Activated T-cell treated with anti-CD3 and anti-CD28 coated beads, Interleukin-2, amount 50 U/mL, for 24 hours (primary cell): Measurements from ENCODE around the gene TTC9C.

Source experiments
- DNase-seq: peaks from one replicate; pipeline ENCODE4 v3.0.0-alpha.2; 2020
- H3K27ac Mint-ChIP-seq: 2 replicates; pipeline ENCODE4 v1.8.0; 2020; ENCODE audit warnings: mild to moderate bottlenecking, mixed read lengths
- H3K27me3 Mint-ChIP-seq: 2 replicates; pipeline ENCODE4 v1.8.0; 2020; ENCODE audit warnings: mixed read lengths
- H3K36me3 Mint-ChIP-seq: 2 replicates; pipeline ENCODE4 v1.8.0; 2020; ENCODE audit warnings: low read depth, mixed read lengths
- H3K4me1 Mint-ChIP-seq: 2 replicates; pipeline ENCODE4 v1.8.0; 2020; ENCODE audit warnings: low read depth, mixed read lengths
- H3K4me3 Mint-ChIP-seq: 2 replicates; pipeline ENCODE4 v1.8.0; 2020; ENCODE audit warnings: mild to moderate bottlenecking, moderate library complexity, mixed read lengths
- H3K9me3 Mint-ChIP-seq: 2 replicates; pipeline ENCODE4 v1.8.0; 2020; ENCODE audit warnings: mixed read lengths

TTC9C gene

DNA sequence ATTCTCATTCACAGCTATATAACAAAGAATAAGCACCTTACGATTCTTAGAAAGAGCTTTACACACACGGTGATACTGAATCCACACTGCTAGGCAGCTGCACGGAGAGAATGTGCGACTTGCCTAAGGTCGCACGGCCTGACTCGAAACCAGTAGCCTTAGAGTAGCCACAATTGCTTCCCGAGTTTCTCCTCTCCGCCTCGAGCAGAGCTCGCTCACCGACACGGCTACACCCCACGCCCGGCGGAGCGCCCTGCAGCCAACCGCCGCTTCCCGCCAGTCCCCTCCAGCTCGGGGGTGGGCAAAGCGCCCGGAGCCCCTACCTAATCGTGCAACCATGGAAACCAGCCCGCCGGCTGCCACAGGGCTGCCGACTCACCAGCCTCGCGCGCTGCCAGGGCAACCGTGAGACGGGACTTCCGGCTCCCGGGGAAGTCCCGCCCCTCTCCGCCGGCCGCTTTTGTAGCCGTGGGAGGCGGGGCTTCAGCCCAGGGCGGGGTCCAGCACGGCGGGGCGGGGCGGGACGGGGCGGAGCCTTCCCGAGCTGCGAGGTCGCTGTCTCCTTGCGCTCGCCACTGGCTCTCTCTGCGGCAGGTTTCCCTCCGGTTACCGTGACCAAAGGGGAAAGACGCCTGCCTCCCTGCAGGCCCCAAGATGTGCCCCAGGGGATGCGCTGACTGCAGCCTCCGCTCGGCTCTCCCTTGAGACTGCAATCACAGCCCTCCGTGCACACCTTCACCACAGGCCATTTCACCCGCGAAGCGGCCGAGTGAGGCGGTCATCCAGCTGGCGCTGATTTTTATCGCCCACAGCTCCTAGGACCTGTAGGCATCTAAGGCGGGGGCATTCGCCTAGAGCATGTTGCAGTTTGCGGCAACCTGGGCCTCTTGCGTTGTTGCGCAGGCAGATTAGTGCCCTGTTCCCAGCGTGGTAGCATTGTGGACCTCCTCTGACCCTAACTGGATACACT lies 22.1 kb upstream of the TTC9C start:
- peaks cover 61% of the 10 kb centered on the region for H3K4me1 Mint-ChIP-seq
- no peaks in the 10 kb centered on the region for H3K9me3 Mint-ChIP-seq
- DNase-seq, result peak; percentile 96
- H3K27ac Mint-ChIP-seq, result peak overlapping the region; percentile 91
- H3K4me3 Mint-ChIP-seq, result peak overlapping the region; percentile 89
- no peaks in the 10 kb centered on the region for H3K27me3 Mint-ChIP-seq
- H3K36me3 Mint-ChIP-seq, result peaks cover 79% of the 10 kb centered on the region

DNA sequence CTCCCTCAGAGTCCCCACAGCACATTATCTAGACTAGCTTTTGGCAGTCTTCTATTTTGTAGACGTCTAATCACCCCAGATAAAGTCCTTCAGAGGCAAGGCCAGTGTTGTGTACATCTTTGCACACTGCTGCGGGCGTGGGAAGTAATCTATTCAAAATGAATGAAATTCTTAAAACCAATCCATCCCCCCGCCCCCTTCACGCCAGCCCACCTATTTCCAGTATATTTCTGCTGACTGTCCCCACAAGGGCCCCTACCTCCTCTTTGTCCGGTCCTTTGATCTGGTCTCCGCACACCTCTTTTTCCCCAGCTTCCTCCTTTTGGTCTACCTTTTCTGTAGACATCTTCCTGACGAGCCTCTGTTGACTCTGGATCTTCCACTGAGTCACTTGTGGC lies 21.4 kb upstream of the TTC9C start:
- Mint-ChIP-seq H3K4me1 (peaks cover 61% of the 10 kb centered on the region), H3K36me3 (peaks cover 79% of the 10 kb centered on the region), H3K27me3 (no peaks in the 10 kb centered on the region), H3K27ac (peak overlapping the region; percentile 81), H3K9me3 (no peaks in the 10 kb centered on the region), H3K4me3 (peak overlapping the region; percentile 66)
- no peak for DNase-seq

GRCh38 chr11:62707277-62707861 lies 20.9 kb upstream of the TTC9C start, which contains the start of the genes BSCL2 and GNG3:
TSS of gene BSCL2 (minus strand) at chr11:62707424. CDS start at chr11:62707195, 229 bp downstream.
TSS of gene GNG3 (plus strand) at chr11:62707676. CDS start at chr11:62708296, 620 bp downstream.
- no peak for DNase-seq
- Mint-ChIP-seq H3K27me3 (no peaks in the 10 kb centered on the region), H3K9me3 (no peaks in the 10 kb centered on the region), H3K4me1 (peaks cover 61% of the 10 kb centered on the region), H3K36me3 (peaks cover 78% of the 10 kb centered on the region), H3K4me3 (peak within 1 kb of the TSS; percentile 82), H3K27ac (peak within 1 kb of the TSS; percentile 98)

DNA sequence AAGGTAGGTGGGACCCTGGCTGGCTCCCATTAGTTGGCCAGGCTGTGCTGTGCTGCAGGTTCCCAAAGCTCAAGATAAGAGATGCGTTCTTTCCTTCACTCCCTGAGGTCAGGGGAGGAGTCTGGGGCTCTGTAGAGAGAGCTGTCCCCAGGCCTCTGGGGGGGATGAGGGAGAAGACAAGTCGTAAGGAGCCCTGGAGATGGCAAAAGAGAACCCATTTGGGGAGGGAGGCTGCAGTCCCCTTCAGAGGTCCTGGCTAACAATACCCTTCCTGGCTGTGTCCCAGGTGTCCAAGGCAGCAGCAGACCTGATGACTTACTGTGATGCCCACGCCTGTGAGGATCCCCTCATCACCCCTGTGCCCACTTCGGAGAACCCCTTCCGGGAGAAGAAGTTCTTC lies 19.9 kb upstream of the TTC9C start:
- Mint-ChIP-seq H3K9me3 (no peaks in the 10 kb centered on the region), H3K4me1 (peaks cover 69% of the 10 kb centered on the region), H3K36me3 (peaks cover 85% of the 10 kb centered on the region), H3K27ac (peak overlapping the region; percentile 98), H3K27me3 (no peaks in the 10 kb centered on the region), H3K4me3 (peak overlapping the region; percentile 82)
- no peak for DNase-seq

DNA sequence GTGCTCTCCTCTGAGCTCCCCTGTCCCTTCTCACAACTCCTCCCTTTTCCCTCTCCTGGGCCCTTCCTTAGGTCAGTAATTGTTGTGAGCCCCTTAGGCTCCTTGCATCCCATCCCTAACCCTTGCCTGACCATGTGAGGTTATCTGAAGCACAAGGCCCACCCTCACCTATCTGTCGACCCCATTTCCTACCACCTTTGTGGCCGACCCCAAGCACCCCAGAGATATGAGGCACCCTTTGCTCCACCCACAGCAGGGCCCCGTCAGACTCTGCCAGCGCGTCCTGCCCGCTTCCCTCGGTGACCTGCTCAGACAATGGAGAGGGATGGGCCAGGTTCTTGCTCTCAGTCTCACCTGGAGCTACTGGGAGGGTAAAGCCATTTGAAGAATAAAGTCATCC lies 19.5 kb upstream of the TTC9C start:
- Mint-ChIP-seq H3K27ac (peak overlapping the region; percentile 98), H3K36me3 (peaks cover 86% of the 10 kb centered on the region), H3K4me1 (peaks cover 73% of the 10 kb centered on the region), H3K4me3 (peak overlapping the region; percentile 82), H3K27me3 (no peaks in the 10 kb centered on the region), H3K9me3 (no peaks in the 10 kb centered on the region)
- peak; percentile 67 for DNase-seq

GRCh38 chr11:62709247-62710000 lies 18.9 kb upstream of the TTC9C start:
- peaks cover 91% of the 10 kb centered on the region for H3K36me3 Mint-ChIP-seq
- no peaks in the 10 kb centered on the region for H3K27me3 Mint-ChIP-seq
- H3K4me3 Mint-ChIP-seq, result peak overlapping the region; percentile 82
- peak; percentile 93 for DNase-seq
- peak overlapping the region; percentile 98 for H3K27ac Mint-ChIP-seq
- peaks cover 79% of the 10 kb centered on the region for H3K4me1 Mint-ChIP-seq
- no peaks in the 10 kb centered on the region for H3K9me3 Mint-ChIP-seq

- Mint-ChIP-seq H3K27ac (peak overlapping the region; percentile 98), H3K4me3 (peak overlapping the region; percentile 82), H3K27me3 (no peaks in the 10 kb centered on the region), H3K4me1 (peaks cover 83% of the 10 kb centered on the region), H3K9me3 (no peaks in the 10 kb centered on the region), H3K36me3 (peaks cover 92% of the 10 kb centered on the region)
- DNase-seq, result no peak
Measured at GRCh38 chr11:62710001-62710345, 18.3 kb upstream of the TTC9C start.

- DNase-seq, result no peak
- H3K36me3 Mint-ChIP-seq, result peaks cover 94% of the 10 kb centered on the region
- H3K9me3 Mint-ChIP-seq, result no peaks in the 10 kb centered on the region
- no peak overlapping the region for H3K4me3 Mint-ChIP-seq
- H3K27ac Mint-ChIP-seq, result peak overlapping the region; percentile 78
- no peaks in the 10 kb centered on the region for H3K27me3 Mint-ChIP-seq
- peaks cover 70% of the 10 kb centered on the region for H3K4me1 Mint-ChIP-seq
Measured at GRCh38 chr11:62712276-62712812, 15.9 kb upstream of the TTC9C start.

- Mint-ChIP-seq H3K9me3 (no peaks in the 10 kb centered on the region), H3K4me1 (peaks cover 66% of the 10 kb centered on the region), H3K4me3 (peak overlapping the region; percentile 9), H3K27ac (peak overlapping the region; percentile 78), H3K27me3 (no peaks in the 10 kb centered on the region), H3K36me3 (peaks cover 95% of the 10 kb centered on the region)
- DNase-seq, result no peak
Measured at GRCh38 chr11:62712861-62713260, 15.4 kb upstream of the TTC9C start.

DNA sequence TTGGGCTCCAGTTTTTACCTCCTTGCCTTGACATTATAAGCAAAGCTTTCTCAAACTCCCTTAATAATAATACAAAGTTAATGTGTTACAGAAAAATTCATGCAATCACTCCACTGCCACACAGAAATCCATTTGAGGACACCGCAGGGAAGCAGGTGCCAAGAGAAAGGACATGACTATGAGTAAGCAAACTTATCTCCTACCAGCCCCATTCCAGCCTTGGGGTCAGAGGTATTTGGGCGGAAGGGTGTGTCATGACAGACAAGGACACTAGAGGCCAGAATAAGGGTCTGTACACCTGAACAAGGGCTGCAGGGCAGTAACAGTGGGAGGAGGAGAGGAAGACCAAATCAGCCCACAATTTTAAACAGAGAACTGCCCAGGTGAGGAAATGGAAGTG lies 14.9 kb upstream of the TTC9C start:
- no peak for DNase-seq
- H3K36me3 Mint-ChIP-seq, result peaks cover 95% of the 10 kb centered on the region
- H3K9me3 Mint-ChIP-seq, result no peaks in the 10 kb centered on the region
- H3K27ac Mint-ChIP-seq, result peak overlapping the region; percentile 78
- H3K4me1 Mint-ChIP-seq, result peaks cover 65% of the 10 kb centered on the region
- no peaks in the 10 kb centered on the region for H3K27me3 Mint-ChIP-seq
- peak overlapping the region; percentile 36 for H3K4me3 Mint-ChIP-seq

DNA sequence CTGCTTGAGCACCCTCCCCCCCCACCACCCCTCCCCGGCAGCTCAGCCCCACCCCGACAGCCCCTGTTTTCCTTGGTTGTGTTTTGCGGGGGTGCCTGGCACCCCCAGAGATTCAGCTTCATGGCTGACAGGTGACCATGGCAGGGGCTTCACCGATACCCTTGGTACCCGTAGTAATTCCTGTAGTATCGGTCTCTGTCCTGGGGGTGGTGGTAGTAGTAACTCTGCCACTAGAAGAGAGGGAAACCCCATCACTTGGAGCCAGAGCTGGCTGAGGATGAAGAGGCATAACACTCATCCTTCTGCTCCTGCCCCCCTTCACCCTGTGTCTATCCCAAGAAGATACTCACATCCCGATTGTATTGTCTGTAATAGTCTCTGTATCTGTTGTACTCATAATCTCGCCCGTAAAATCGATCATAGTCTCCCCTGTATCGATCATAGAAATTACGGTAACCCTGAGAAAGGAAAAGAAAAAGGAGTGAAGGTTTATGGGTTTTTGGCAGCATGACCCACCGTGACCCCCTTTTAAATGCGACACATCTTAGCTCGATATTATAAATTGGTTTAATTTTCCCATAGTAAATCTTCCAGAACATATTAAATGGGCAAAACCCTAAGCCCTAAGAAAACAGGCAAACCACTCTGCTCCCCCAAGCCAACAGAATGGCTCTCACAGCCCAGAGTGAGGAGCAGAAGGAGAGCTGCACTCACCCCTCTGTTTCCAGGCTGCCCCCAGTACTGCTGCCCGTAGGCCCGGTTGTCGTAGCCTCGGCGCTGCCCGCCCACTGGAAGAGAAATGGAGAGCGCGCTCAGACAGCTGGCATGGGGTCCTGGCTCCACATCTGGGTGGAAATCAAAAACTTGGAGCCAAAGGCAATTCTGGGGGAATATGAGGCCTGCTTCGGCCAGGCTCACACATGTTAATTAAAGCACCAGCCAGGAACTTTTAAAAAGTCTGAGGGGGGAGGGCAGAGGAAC lies 12.8 kb upstream of the TTC9C start:
- Mint-ChIP-seq H3K27me3 (no peaks in the 10 kb centered on the region), H3K4me1 (peaks cover 56% of the 10 kb centered on the region), H3K27ac (peak overlapping the region; percentile 81), H3K9me3 (no peaks in the 10 kb centered on the region), H3K4me3 (no peak overlapping the region), H3K36me3 (peaks cover 97% of the 10 kb centered on the region)
- DNase-seq, result no peak

GRCh38 chr11:62716206-62716605 lies 12.1 kb upstream of the TTC9C start:
- DNase-seq, result no peak
- no peaks in the 10 kb centered on the region for H3K9me3 Mint-ChIP-seq
- H3K36me3 Mint-ChIP-seq, result peaks cover 97% of the 10 kb centered on the region
- H3K27ac Mint-ChIP-seq, result peak overlapping the region; percentile 81
- H3K4me3 Mint-ChIP-seq, result no peak overlapping the region
- H3K4me1 Mint-ChIP-seq, result peaks cover 57% of the 10 kb centered on the region
- H3K27me3 Mint-ChIP-seq, result no peaks in the 10 kb centered on the region

GRCh38 chr11:62716816-62717215 lies 11.5 kb upstream of the TTC9C start:
- Mint-ChIP-seq H3K27ac (peak overlapping the region; percentile 83), H3K4me3 (no peak overlapping the region), H3K36me3 (peaks cover 97% of the 10 kb centered on the region), H3K27me3 (no peaks in the 10 kb centered on the region), H3K9me3 (no peaks in the 10 kb centered on the region), H3K4me1 (peaks cover 63% of the 10 kb centered on the region)
- no peak for DNase-seq
